CD4-positive, alpha-beta T cell treated with Interleukin-15 for 4 hours (primary cell): ENCODE data around the gene TNFAIP3.
"Not testable (repeated sequence)": the region's sequence is repeated elsewhere in the genome, so short reads cannot be mapped to it uniquely, and the experiment has no call there.

ENCODE experiments used
- DNase-seq: peaks from one replicate; pipeline ENCODE4 v3.0.0-alpha.2; 2020; ENCODE audit warnings: low spot score

The TNFAIP3 gene

GRCh38 chr6:137866914-137867684 is at the start of gene TNFAIP3:
TNFAIP3 (plus strand) TSS chr6:137867259; CDS start chr6:137871228, 3,969 bp downstream.
- DNase-seq = peak; percentile 96

DNA sequence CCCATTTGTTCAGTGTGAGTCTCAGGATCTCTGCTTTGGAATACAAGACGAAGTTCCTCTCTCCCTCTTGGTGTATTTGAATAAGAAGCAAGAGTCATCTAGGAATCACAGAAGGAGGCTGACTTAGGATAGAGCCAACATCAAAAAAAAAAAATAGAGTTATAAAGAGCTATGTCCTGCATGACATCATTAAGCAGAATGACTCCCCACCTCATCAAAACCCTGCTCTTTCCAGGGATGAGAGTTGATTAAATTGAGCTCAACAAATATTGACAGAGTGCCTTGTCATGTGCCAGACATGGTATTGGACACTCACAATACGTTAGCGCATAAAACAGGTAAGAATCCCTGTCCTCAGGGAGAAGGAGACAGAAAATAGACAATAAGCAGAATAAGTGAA is 48.6 kb upstream of the TNFAIP3 start:
- no peak for DNase-seq

DNA sequence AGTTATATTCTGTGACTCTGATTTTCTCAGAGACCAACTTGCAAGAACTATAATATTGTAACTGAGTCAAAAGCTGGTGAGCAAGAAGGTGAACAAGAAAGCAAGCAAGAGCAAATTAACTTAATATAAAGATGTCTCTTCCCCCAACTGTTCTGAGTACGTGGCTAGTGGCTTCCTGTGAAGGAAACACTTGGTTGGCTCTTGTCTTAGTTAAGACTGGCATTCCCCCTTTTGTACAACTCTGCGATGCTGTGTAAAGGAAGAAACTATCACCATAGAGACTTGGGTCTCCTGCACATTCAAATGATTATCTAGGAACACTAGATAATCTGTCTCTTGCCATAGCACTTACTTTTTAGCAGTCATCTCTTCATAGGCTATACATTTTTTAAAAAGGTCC is 47.3 kb upstream of the TNFAIP3 start:
- peak; percentile 70 for DNase-seq

- no peak for DNase-seq
These were observed 46.6 kb upstream of the TNFAIP3 start for GRCh38 chr6:137820425-137820824.

DNA sequence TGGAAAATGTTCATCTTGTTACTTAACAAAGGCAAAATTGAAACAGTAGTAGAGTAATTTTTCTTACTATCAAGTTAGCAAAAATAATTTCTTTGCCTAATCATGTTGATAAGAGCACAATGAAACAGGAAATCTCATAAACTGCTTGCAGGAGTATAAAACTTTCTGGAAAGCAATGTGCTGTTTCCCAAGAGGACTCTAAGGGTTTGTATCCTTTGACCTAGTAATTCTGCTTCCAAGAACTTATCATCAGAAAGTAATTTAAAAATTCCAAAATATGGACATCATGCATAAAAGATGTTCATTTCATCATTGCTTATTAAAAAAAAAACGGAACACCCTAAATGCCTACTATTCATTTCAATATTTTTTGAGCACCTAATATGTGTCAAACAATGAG is 46.1 kb upstream of the TNFAIP3 start:
- no peak for DNase-seq

GRCh38 chr6:137821491-137821890 is 45.6 kb upstream of the TNFAIP3 start:
- no peak for DNase-seq

DNA sequence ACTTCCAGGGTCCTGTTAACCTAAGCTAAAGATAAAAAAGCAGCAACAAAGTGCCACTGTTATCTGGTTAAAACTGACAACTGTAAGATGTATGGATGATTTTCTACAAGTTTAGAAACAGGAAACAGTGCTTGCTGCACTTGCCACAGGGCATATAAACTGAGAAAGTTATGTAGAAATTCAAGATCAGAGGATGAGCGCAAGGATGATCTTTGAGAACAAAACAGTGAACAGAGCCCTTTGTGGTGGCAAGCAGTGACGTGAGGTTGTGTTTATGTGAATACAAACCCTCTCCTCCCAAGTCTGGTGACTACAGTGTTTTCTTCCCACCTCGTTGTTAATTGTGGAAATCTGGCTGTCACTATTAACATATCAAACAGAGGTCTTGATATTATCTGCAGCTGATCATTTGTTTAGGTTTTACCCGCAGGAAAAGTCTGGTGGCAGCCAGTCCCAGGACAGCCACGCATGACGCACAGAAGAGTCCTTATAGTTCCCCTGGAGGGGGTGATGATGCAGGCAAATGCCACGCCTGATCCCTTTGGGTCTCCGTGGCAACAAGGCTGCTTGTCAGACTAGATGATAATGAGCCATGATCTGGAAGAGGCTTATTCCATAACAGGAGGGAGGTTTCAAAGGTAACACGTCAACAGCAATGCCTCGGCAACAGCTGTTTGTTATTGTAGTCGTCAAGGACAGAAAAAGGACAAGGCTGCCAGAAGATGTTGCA is 43.1 kb upstream of the TNFAIP3 start:
- peak; percentile 79 for DNase-seq

DNA sequence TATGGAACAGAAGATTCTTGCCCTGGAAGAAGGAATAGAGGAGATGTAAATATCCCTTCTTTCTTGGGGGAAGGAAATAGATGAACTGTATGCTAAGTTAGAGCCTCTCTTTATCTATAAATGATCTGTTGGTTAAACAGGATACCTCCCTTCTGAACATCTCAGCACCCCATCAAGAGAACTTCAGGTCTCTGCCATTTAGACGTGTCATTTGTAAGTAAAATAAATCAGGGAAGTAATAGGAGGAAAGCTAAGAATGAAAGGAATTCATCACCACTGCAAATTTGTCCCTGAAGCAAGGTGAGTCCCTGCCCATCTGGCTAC is 42.5 kb upstream of the TNFAIP3 start:
- DNase-seq = no peak

DNA sequence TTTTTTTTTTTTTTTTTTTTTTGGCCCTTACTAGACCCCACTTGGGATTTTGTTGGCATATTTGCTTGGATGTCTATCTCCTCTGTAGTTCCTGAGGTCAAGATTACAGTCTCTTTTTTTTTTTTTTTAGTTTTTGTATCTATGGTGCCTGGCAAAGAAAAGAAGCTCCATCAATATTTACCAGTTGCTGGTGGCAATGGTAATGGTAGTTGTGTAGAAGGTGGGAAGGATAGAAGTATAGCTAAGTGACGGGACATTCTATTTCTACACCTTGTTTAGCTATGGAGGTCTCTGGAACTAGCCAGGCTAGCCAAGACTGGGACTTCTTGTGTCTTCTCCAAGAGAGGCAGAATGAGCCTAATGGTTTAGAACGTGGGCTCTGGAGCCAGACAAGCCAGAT is 42.2 kb upstream of the TNFAIP3 start:
- no peak for DNase-seq

- DNase-seq = no peak
These were observed 39.6 kb upstream of the TNFAIP3 start for GRCh38 chr6:137827411-137827940.

GRCh38 chr6:137827977-137828810 is 38.9 kb upstream of the TNFAIP3 start:
- DNase-seq = peak; percentile 28

DNA sequence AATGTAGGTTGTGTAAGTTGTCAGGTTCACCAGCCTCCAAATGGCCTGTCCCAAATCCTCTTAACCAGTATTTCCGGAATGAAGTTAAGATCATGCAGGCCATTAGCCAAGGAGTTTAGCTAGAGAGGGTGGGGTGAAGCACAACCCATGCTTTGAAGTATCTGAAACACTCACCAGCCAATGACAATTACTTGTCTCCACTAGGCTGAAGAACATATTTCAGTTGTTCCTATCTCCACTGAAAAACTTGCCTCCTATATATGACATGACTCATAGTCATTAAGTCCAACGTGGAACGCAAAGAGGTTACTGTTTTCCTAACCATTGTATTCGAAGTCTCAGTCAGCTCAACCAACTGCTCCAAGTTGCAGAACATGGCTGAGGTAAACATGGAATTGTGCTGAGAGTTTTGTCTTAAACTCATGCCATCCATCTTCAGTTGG is 37.4 kb upstream of the TNFAIP3 start:
- no peak for DNase-seq

DNA sequence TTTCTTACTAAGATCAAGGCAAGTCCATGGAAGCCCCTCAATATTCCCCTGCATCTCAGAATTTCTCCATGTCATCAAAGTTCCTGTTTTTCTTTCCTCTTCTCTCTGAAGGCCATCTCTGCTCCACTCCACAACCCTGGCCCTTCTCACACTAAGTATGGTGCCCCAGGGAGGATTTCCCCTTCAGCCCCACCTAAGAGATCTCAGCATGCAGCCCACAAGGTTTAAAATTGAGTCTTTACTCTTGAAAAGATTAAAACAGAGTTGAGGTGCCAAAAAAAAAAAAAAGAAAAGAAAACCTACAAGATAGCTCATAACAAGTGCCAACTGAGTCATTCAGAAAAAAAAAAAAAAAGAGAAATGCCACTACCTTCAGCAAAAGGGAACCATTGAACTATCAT is 36.5 kb upstream of the TNFAIP3 start:
- DNase-seq = peak; percentile 14

GRCh38 chr6:137832110-137832509 is 34.9 kb upstream of the TNFAIP3 start:
- no peak for DNase-seq

DNA sequence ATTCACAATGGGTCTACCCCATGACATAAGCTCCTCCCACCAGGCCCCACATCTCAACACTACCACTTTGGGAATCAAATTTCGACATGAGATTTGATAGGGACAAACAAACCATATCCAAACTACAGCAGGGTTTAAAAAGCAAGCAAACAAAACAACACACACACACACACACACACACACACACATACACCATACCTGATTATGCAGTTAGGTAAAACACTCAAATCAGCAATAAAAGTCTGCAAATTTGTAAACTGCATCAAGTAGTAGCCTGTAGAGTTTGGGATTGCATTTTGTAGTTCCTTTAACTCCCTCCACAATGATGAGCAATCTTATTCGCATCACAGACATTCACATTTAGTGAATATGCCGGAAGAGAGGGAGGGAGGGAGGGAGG is 32.6 kb upstream of the TNFAIP3 start:
- DNase-seq = no peak

GRCh38 chr6:137836788-137837187 is 30.3 kb upstream of the TNFAIP3 start:
- no peak for DNase-seq

DNA sequence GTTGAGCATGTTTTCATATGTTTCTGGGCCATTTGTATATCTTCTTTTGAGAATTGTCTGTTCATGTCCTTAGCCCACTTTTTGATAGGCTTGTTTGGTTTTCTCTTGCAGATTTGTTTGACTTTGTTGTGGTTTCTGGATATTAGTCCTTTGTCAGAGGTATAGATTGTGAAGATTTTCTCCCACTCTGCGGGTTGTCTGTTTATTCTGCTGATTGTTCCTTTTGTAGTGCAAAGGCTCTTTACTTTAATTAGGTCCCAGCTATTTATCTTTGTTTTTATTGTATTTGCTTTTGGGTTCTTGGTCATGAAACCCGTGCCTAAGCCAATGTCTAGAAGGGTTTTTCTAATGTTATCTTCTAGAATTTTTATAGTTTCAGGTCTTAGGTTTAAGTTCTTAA is 29.0 kb upstream of the TNFAIP3 start:
- not testable (repeated sequence) for DNase-seq

DNA sequence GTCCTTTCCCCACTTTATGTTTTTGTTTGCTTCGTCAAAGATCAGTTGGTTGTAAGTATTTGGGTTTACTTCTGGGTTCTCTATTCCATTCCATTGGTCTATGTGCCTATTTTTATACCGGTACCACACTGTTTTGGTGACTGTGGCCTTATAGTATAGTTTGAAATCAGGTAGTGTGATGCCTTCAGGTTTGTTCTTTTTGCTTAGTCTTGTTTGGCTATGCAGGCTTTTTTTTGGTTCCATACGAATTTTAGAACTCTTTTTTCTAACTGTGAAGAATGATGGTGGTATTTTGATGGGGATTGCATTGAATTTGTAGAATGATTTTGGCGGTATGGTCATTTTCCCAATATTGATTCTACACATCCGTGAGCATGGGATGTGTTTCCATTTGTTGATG is 28.5 kb upstream of the TNFAIP3 start:
- DNase-seq = not testable (repeated sequence)

- DNase-seq = no peak
These were observed 28.0 kb upstream of the TNFAIP3 start for GRCh38 chr6:137839076-137839475.

DNA sequence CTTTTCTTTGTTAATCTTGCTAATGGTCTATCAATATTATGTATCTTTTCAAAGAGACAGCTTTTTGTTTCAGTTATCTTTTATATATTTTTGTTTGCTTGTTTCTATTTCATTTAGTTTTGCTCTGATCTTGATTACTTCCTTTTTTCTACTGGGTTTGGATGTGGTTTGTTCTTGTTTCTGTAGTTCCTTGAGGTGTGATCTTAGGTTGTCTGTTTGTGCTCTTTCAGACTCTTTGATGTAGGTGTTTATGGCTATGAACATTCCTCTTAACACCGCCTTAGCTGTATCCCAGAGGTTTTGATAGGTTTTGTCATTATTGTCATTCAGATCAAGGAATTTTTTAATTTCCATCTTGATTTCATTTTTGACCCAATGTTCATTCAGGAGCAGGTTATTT is 26.8 kb upstream of the TNFAIP3 start:
- DNase-seq = no peak

DNA sequence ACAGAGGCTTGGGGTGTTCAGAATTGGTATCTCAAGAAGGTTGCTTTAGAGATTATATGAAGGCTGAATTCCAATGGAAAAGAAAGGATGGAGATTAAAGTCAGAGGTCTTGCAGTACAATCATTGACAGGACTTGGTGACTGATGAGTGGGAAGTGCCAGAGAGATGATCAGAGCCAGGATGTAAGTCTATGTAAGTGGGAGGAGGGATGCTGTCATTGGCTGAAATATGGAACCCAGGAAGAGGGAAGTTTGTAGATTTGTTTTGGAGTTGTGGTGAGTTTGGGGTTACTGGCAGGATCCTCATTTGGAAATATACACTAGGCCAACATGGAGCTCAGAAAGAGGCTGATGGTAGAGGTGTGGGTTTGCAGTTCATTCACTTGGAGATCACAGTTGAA is 23.8 kb upstream of the TNFAIP3 start:
- DNase-seq = no peak

DNA sequence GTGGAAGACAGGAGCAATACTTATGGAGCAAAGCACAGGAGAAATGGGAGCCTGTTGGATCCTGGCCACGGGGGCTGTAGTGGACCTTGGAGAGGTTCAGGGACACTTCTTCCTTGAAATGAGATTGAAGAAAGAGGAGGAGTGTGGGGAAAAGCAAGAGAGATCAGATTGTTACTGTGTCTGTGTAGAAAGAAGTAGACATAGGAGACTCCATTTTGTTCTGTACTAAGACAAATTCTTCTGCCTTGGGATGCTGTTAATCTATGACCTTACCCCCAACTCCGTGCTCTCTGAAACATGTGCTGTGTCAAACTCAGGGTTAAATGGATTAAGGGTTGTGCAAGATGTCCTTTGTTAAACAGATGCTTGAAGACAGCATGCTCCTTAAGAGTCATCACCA is 22.7 kb upstream of the TNFAIP3 start:
- not testable (repeated sequence) for DNase-seq
